ENCODE results near the gene PRKAG2.

PRKAG2 gene

DNA sequence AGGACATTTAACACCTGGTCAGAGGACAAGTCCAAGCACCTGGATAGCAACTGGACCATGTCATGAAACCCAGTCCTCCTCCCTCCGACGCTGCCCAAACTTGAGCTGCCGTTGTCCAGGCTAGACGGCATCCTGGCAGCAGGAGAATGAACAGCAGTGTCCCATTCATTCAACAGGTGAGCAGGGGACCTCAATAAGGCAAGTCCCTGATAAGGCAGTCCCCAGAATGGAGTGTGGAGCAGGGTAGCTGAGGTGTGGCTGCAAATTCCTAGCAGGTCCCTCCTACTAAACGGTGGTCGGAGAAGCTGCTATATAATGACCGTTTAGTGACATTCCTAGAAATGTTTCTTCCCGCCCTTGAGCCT is 169.8 kb downstream of the PRKAG2 start:
- TF ChIP-seq NFIC (IDR thresholded peaks at IDR 0.05) (no peak), RAD21 (IDR thresholded peaks at IDR 0.05; ENCODE audit: low read depth) (no peak), EP300 (IDR thresholded peaks at IDR 0.05; ENCODE audit: borderline replicate concordance) (no peak), TCF12 (IDR thresholded peaks at IDR 0.05; ENCODE audit: low read depth) (no peak), CREB1 (IDR thresholded peaks at IDR 0.05; ENCODE audit: low read depth) (no peak), YY1 (IDR thresholded peaks at IDR 0.05; ENCODE audit: low read depth) (no peak), CEBPB (IDR thresholded peaks at IDR 0.05) (no peak)
- TF ChIP-seq, protein P1, sequence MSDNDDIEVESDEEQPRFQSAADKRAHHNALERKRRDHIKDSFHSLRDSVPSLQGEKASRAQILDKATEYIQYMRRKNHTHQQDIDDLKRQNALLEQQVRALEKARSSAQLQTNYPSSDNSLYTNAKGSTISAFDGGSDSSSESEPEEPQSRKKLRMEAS (IDR thresholded peaks at IDR 0.05) = no peak

DNA sequence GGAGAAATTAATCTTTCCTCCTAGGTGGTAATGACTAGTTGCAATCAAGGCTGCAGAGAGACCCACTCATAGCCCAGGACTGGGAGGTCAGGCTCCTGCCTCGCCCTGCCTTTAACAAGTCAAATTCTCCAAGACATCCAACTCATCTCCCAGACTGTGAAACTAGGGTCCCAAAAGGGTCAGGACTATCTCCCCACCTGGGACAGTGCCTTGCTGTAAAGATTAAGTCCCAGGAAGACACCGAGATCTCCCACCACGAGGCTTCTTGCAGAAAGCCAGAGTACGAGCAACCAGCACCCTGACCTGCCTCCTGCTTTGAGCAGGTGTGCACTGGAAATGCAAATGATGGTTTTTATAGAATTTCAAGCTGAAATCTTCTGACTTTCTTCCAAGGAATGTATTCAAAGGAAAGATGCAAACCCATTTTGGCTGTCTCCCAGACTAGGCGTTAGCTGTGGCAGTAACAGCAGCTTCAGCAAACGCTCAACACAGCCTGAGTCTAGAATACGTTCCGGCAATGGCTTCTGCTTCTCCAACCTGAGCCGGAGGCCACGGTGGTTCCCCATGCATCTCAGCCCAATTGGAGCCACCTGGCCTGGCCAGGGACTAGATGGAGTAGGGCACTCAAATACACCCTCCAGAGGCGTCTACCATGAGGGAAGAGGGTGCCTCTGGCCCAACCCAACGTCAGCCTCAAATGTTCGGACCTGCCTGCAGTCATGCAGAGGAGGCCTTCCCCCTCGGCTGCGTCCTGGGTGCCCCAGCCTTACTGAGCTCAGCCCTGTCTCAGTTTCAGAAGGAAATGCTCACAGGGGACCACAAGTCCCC is 170.4 kb downstream of the PRKAG2 start:
- no peak for TF ChIP-seq TEAD4 (IDR thresholded peaks at IDR 0.05)
- TF ChIP-seq, protein P1 (IDR thresholded peaks at IDR 0.05) = no peak
- no peak for TF ChIP-seq CREB1 (IDR thresholded peaks at IDR 0.05; ENCODE audit: low read depth)
- TF ChIP-seq CEBPB (IDR thresholded peaks at IDR 0.05) = no peak
- TF ChIP-seq ZBTB7A (IDR thresholded peaks at IDR 0.05; ENCODE audit: low read depth) = no peak
- TF ChIP-seq RAD21 (IDR thresholded peaks at IDR 0.05; ENCODE audit: low read depth) = no peak
- no peak for TF ChIP-seq YY1 (IDR thresholded peaks at IDR 0.05; ENCODE audit: low read depth)
- TF ChIP-seq EGR1 (IDR thresholded peaks at IDR 0.05) = no peak
- TF ChIP-seq, protein P2, sequence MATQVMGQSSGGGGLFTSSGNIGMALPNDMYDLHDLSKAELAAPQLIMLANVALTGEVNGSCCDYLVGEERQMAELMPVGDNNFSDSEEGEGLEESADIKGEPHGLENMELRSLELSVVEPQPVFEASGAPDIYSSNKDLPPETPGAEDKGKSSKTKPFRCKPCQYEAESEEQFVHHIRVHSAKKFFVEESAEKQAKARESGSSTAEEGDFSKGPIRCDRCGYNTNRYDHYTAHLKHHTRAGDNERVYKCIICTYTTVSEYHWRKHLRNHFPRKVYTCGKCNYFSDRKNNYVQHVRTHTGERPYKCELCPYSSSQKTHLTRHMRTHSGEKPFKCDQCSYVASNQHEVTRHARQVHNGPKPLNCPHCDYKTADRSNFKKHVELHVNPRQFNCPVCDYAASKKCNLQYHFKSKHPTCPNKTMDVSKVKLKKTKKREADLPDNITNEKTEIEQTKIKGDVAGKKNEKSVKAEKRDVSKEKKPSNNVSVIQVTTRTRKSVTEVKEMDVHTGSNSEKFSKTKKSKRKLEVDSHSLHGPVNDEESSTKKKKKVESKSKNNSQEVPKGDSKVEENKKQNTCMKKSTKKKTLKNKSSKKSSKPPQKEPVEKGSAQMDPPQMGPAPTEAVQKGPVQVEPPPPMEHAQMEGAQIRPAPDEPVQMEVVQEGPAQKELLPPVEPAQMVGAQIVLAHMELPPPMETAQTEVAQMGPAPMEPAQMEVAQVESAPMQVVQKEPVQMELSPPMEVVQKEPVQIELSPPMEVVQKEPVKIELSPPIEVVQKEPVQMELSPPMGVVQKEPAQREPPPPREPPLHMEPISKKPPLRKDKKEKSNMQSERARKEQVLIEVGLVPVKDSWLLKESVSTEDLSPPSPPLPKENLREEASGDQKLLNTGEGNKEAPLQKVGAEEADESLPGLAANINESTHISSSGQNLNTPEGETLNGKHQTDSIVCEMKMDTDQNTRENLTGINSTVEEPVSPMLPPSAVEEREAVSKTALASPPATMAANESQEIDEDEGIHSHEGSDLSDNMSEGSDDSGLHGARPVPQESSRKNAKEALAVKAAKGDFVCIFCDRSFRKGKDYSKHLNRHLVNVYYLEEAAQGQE (IDR thresholded peaks at IDR 0.05; ENCODE audit: low read depth) = no peak
- no peak for TF ChIP-seq TAF1 (IDR thresholded peaks at IDR 0.05; ENCODE audit: low read depth)
- TF ChIP-seq TCF12 (IDR thresholded peaks at IDR 0.05; ENCODE audit: low read depth) = no peak
- no peak for TF ChIP-seq FOXM1 (IDR thresholded peaks at IDR 0.05; ENCODE audit: borderline replicate concordance, low read depth)

DNA sequence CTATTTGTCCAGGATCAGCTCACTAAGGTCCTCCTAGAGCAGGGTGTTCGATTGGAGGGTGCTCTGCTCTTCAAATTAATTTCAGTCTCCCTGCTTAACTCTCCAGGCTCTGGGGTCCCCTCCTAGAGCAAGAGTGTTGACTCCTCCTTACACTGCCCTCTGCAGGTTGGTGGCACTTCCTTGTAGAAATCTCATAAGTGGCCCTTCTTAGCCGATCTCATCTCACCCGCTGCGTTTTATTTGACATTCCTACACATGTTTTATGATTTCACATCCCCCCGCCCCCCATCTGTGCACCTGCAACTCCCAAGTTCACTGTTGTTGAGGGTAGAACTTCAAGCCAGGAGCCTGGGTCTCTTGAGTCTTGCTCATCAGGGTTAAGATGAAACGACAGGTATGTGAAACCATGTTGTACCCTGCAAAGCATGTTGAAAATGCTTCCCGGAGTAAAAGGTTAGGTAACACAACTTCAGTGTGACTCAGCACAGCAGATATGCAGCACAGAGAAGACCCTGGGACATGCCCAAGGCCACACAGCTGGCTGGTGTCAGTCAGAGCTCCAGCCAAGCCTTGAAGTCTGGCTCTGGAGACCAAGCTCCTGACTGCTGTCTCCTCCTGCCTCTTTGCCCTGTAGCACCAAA is 171.2 kb downstream of the PRKAG2 start:
- TF ChIP-seq, protein P1 (IDR thresholded peaks at IDR 0.05) = peak; percentile 23; the same call in 1 of the 2 replicates
- TF ChIP-seq, protein P3, sequence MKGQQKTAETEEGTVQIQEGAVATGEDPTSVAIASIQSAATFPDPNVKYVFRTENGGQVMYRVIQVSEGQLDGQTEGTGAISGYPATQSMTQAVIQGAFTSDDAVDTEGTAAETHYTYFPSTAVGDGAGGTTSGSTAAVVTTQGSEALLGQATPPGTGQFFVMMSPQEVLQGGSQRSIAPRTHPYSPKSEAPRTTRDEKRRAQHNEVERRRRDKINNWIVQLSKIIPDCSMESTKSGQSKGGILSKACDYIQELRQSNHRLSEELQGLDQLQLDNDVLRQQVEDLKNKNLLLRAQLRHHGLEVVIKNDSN (IDR thresholded peaks at IDR 0.05) = no peak
- TF ChIP-seq FOXM1 (IDR thresholded peaks at IDR 0.05; ENCODE audit: borderline replicate concordance, low read depth) = no peak
- TF ChIP-seq RAD21 (IDR thresholded peaks at IDR 0.05; ENCODE audit: low read depth) = peak; percentile 61
- no peak for TF ChIP-seq YY1 (IDR thresholded peaks at IDR 0.05; ENCODE audit: low read depth)
- no peak for TF ChIP-seq ZBTB7A (IDR thresholded peaks at IDR 0.05; ENCODE audit: low read depth)
- TF ChIP-seq TCF12 (IDR thresholded peaks at IDR 0.05; ENCODE audit: low read depth) = no peak
- no peak for TF ChIP-seq CREB1 (IDR thresholded peaks at IDR 0.05; ENCODE audit: low read depth)
- TF ChIP-seq TAF1 (IDR thresholded peaks at IDR 0.05; ENCODE audit: low read depth) = no peak
- TF ChIP-seq, protein P2 (IDR thresholded peaks at IDR 0.05; ENCODE audit: low read depth) = no peak

DNA sequence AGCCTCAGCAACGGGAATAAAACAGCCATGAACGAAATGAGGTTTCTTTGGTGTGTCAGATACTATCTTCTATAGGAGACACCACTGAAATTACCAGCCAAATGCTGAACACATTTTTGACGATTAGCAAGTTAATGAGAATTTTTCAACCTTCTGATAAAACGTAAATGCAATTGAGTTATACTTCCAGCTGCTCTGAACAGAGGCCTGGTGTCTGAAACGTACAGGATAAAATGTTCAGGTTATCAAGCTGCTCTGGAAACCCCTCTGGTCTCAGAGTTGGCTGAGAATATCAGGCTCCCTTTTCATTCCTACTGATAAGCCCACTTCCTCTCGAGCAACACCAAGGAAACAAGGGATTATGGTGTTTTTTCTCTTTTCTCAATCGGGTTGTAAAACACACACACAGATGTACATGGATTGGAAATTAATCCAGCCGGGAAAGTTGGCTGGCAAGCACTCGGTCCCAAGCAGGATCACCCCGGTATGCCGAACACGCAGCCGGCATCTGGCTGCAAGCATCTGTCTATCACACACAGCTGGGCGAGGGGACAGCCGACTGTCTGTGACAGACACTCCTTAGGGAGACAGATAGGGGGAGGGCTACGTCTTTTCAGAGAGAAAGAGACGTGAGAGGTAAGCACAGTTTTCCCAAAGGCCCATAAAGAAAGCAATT is 171.8 kb downstream of the PRKAG2 start:
- no peak for TF ChIP-seq TAF1 (IDR thresholded peaks at IDR 0.05; ENCODE audit: low read depth)
- no peak for TF ChIP-seq NFIC (IDR thresholded peaks at IDR 0.05)
- TF ChIP-seq TEAD4 (IDR thresholded peaks at IDR 0.05) = no peak
- TF ChIP-seq ZBTB7A (IDR thresholded peaks at IDR 0.05; ENCODE audit: low read depth) = no peak
- TF ChIP-seq EGR1 (IDR thresholded peaks at IDR 0.05) = no peak
- TF ChIP-seq YY1 (IDR thresholded peaks at IDR 0.05; ENCODE audit: low read depth) = no peak
- no peak for TF ChIP-seq CREB1 (IDR thresholded peaks at IDR 0.05; ENCODE audit: low read depth)

DNA sequence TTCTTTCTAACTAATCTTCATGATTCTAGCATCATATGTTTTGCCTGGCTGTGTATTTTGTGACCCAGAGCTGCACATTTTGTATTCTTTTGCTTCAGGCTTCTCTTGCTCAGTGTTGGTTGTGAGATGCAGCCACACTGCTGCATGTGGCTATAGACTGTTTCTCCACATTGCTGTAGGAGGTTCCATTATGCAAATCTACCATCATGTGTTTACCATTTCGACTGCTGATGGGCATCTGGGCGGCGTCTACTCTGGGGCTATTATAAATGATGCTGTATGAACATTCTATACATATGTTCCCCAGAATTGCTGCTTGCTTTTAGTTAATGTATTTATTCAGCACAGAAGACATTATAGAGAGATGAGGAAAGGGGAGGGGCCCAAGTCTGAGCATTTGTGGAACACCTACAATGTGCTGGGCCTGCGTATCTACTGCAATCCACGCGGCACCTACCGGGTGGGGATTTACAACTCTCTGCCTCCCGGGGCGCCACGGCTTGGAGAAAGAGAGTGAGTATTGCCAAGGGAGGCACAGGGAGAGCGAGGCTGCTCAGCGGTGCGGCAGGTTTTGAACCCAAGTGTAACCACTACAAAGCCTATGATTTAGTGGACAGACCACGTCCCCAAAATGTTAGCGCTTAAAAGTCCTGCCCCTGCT is 172.5 kb downstream of the PRKAG2 start:
- no peak for TF ChIP-seq TEAD4 (IDR thresholded peaks at IDR 0.05)
- TF ChIP-seq TAF1 (IDR thresholded peaks at IDR 0.05; ENCODE audit: low read depth) = no peak
- TF ChIP-seq ZBTB7A (IDR thresholded peaks at IDR 0.05; ENCODE audit: low read depth) = no peak
- TF ChIP-seq, protein P2 (IDR thresholded peaks at IDR 0.05; ENCODE audit: low read depth) = no peak
- no peak for TF ChIP-seq RAD21 (IDR thresholded peaks at IDR 0.05; ENCODE audit: low read depth)
- TF ChIP-seq, protein P1 (IDR thresholded peaks at IDR 0.05) = no peak
- TF ChIP-seq, protein P3 (IDR thresholded peaks at IDR 0.05) = no peak
- TF ChIP-seq YY1 (IDR thresholded peaks at IDR 0.05; ENCODE audit: low read depth) = no peak
- TF ChIP-seq FOXM1 (IDR thresholded peaks at IDR 0.05; ENCODE audit: borderline replicate concordance, low read depth) = no peak
- TF ChIP-seq CEBPB (IDR thresholded peaks at IDR 0.05) = no peak
- TF ChIP-seq EP300 (IDR thresholded peaks at IDR 0.05; ENCODE audit: borderline replicate concordance) = no peak
- TF ChIP-seq CREB1 (IDR thresholded peaks at IDR 0.05; ENCODE audit: low read depth) = no peak
- no peak for TF ChIP-seq TCF12 (IDR thresholded peaks at IDR 0.05; ENCODE audit: low read depth)
- no peak for TF ChIP-seq NFIC (IDR thresholded peaks at IDR 0.05)
- TF ChIP-seq EGR1 (IDR thresholded peaks at IDR 0.05) = no peak
